IPS DF 6.9 (cell line): ENCODE measurements around the gene D2HGDH.
"Not testable (repeated sequence)": the region's sequence is repeated elsewhere in the genome, so short reads cannot be mapped to it uniquely, and the experiment has no call there.

ENCODE experiments used
- DNase-seq: peaks from one replicate; pipeline ENCODE4 v3.0.0-alpha.2; 2013; ENCODE audit warnings: low read depth, low spot score
- H3K27ac ChIP-seq: one replicate; pipeline ENCODE4 v1.5.1; 2013; ENCODE audit warnings: low read length, control low read depth
- H3K27me3 ChIP-seq: 2 replicates; pipeline ENCODE4 v1.6.1; 2013; ENCODE audit warnings: mild to moderate bottlenecking, low read length; ENCODE audit not compliant: control insufficient read depth, insufficient read depth
- H3K36me3 ChIP-seq: 2 replicates; pipeline ENCODE4 v1.6.1; 2013; ENCODE audit warnings: low read length; ENCODE audit not compliant: control insufficient read depth, insufficient read depth
- H3K4me1 ChIP-seq: 2 replicates; pipeline ENCODE4 v1.6.1; 2013; ENCODE audit warnings: low read length; ENCODE audit not compliant: control insufficient read depth, insufficient read depth
- H3K4me3 ChIP-seq: 2 replicates; pipeline ENCODE4 v1.5.1; 2013; ENCODE audit warnings: mild to moderate bottlenecking, low read length
- H3K9me3 ChIP-seq: 2 replicates; pipeline ENCODE4 v1.6.1; 2013; ENCODE audit warnings: low read length, inconsistent platforms; ENCODE audit not compliant: control insufficient read depth, insufficient read depth
- WGBS: extraction: QIAGEN DNeasy Blood & Tissue Kit; methylation state at CpG from one replicate; pipeline ENCODE4 v1.1.7; 2013; ENCODE audit warnings: mixed read lengths, missing lambda C conversion rate; ENCODE audit not compliant: insufficient read length, insufficient coverage; 5-methylcytosine and 5-hydroxymethylcytosine counted together

D2HGDH gene

GRCh38 chr2:241724975-241725870, 9.2 kb upstream of the D2HGDH start:
- DNase-seq, result no peak
- Histone ChIP-seq H3K4me1 (no peaks in the 10 kb centered on the region; the same call in 1 of the 2 replicates), H3K36me3 (peaks cover 24% of the 10 kb centered on the region), H3K9me3 (peaks cover 2% of the 10 kb centered on the region; the same call in 1 of the 2 replicates), H3K4me3 (no peak overlapping the region), H3K27me3 (no peaks in the 10 kb centered on the region), H3K27ac (no peak overlapping the region)
- whole genome bisulfite sequencing, result no CpG with 5 or more reads among the region's 76 CpGs

- no CpG with 5 or more reads among the region's 16 CpGs for WGBS
- Histone ChIP-seq H3K9me3 (peaks cover 2% of the 10 kb centered on the region; the same call in 1 of the 2 replicates), H3K27me3 (no peaks in the 10 kb centered on the region), H3K4me3 (no peak overlapping the region), H3K4me1 (no peaks in the 10 kb centered on the region; the same call in 1 of the 2 replicates), H3K27ac (no peak overlapping the region), H3K36me3 (peaks cover 12% of the 10 kb centered on the region)
- no peak for DNase-seq
Observed at GRCh38 chr2:241726459-241726858, 8.0 kb upstream of the D2HGDH start.

- Histone ChIP-seq H3K27me3 (no peaks in the 10 kb centered on the region), H3K36me3 (peaks cover 5% of the 10 kb centered on the region; the same call in 1 of the 2 replicates), H3K27ac (no peak overlapping the region), H3K4me1 (no peaks in the 10 kb centered on the region; the same call in 1 of the 2 replicates), H3K4me3 (no peak overlapping the region), H3K9me3 (peaks cover 2% of the 10 kb centered on the region; the same call in 1 of the 2 replicates)
- no peak for DNase-seq
- no CpG with 5 or more reads among the region's 8 CpGs for WGBS
Observed at GRCh38 chr2:241728000-241728399, 6.4 kb upstream of the D2HGDH start.

GRCh38 chr2:241728627-241729026, 5.8 kb upstream of the D2HGDH start:
- Histone ChIP-seq H3K9me3 (no peaks in the 10 kb centered on the region), H3K4me1 (no peaks in the 10 kb centered on the region; the same call in 1 of the 2 replicates), H3K27me3 (no peaks in the 10 kb centered on the region), H3K36me3 (no peaks in the 10 kb centered on the region), H3K4me3 (no peak overlapping the region), H3K27ac (no peak overlapping the region)
- no peak for DNase-seq
- WGBS, result no CpG with 5 or more reads among the region's 19 CpGs

GRCh38 chr2:241729868-241730267, 4.6 kb upstream of the D2HGDH start:
- WGBS, result no CpG with 5 or more reads among the region's 6 CpGs
- Histone ChIP-seq H3K4me3 (no peak overlapping the region), H3K4me1 (peaks cover 2% of the 10 kb centered on the region; the same call in 1 of the 2 replicates), H3K27ac (no peak overlapping the region), H3K36me3 (no peaks in the 10 kb centered on the region), H3K9me3 (no peaks in the 10 kb centered on the region), H3K27me3 (no peaks in the 10 kb centered on the region)
- no peak for DNase-seq

- no peaks in the 10 kb centered on the region for H3K36me3 ChIP-seq
- H3K27me3 ChIP-seq, result no peaks in the 10 kb centered on the region
- H3K4me3 ChIP-seq, result no peak overlapping the region
- WGBS, result no CpG with 5 or more reads among the region's 12 CpGs
- H3K9me3 ChIP-seq, result no peaks in the 10 kb centered on the region
- 0 out of 2 replicates have a peak, but pooled peaks cover 2% of the 10 kb centered on the region for H3K4me1 ChIP-seq
- no peak overlapping the region for H3K27ac ChIP-seq
- DNase-seq, result no peak
Observed at GRCh38 chr2:241730671-241731293, 3.6 kb upstream of the D2HGDH start.

- H3K36me3 ChIP-seq, DNase-seq, H3K27ac ChIP-seq, H3K4me1 ChIP-seq, H3K27me3 ChIP-seq, H3K9me3 ChIP-seq, H3K4me3 ChIP-seq: not testable (repeated sequence)
- no CpG with 5 or more reads among the region's 26 CpGs for WGBS
Observed at GRCh38 chr2:241732513-241733186, 1.8 kb upstream of the D2HGDH start.

GRCh38 chr2:241733391-241734207, 831 bp upstream of the D2HGDH start:
- no peak for DNase-seq
- Histone ChIP-seq H3K4me1 (0 out of 2 replicates have a peak, but pooled peaks cover 2% of the 10 kb centered on the region), H3K9me3 (no peaks in the 10 kb centered on the region), H3K27me3 (no peaks in the 10 kb centered on the region), H3K27ac (no peak overlapping the region), H3K36me3 (no peaks in the 10 kb centered on the region), H3K4me3 (peak overlapping the region; percentile 7; the same call in 1 of the 2 replicates)
- WGBS, result no CpG with 5 or more reads among the region's 23 CpGs

- no peak overlapping the region for H3K27ac ChIP-seq
- WGBS, result no CpG with 5 or more reads among the region's 25 CpGs
- no peak for DNase-seq
Observed at GRCh38 chr2:241734208-241734466, 293 bp upstream of the D2HGDH start.

GRCh38 chr2:241736111-241736510, 1.7 kb downstream of the D2HGDH start:
- Histone ChIP-seq H3K4me3 (no peak overlapping the region), H3K27me3 (no peaks in the 10 kb centered on the region), H3K27ac (no peak overlapping the region), H3K4me1 (0 out of 2 replicates have a peak, but pooled peaks cover 2% of the 10 kb centered on the region), H3K36me3 (no peaks in the 10 kb centered on the region), H3K9me3 (no peaks in the 10 kb centered on the region)
- DNase-seq, result no peak
- WGBS, result no CpG with 5 or more reads among the region's 3 CpGs

More at GRCh38 chr2:241734208-241734466, 293 bp upstream of the D2HGDH start:
- 0 out of 2 replicates have a peak, but pooled peaks cover 2% of the 10 kb centered on the region for H3K4me1 ChIP-seq
- H3K9me3 ChIP-seq, result no peaks in the 10 kb centered on the region
- H3K27me3 ChIP-seq, result no peaks in the 10 kb centered on the region
- no peaks in the 10 kb centered on the region for H3K36me3 ChIP-seq
- H3K4me3 ChIP-seq, result peak overlapping the region; percentile 7; the same call in 1 of the 2 replicates
